IMR-90 (cell line): ENCODE results near the gene ATF6B. TPM values are rescaled to one million over a fixed set of nuclear protein-coding genes. Genes with fewer than 3 reads are reported as not detected.

Experiments
- ATAC-seq: fragments of 200-7000 bp; cut with Tn5 transposase; 2 replicates; pipeline ENCODE4 v1.9.1; 2020; ENCODE audit warnings: low read depth, mild to moderate bottlenecking, moderate library complexity
- BruUV-seq: library from RNA; stranded (reverse); fragments of 400-500 nt; replicated peaks from 2 replicates; lab custom pipeline; 2021; lab: Mats Ljungman, UMichigan
- CTCF ChIA-PET: fragments of 300-600 bp; formaldehyde crosslinking; extraction: SDS; loops from one replicate; lab custom pipeline; 2021; ENCODE audit warnings: antibody characterized with exemption; lab: Yijun Ruan, JAX
- POLR2A ChIA-PET: fragments of 300-600 bp; sonication (Branson Sonifier 250); formaldehyde crosslinking; loops from one replicate; lab custom pipeline; 2022; ENCODE audit warnings: antibody characterized with exemption; ENCODE audit not compliant: unreplicated experiment; lab: Charles Lee
- DNase-seq: peaks from one replicate; pipeline ENCODE4 v3.0.0; 2013
- H2AFZ ChIP-seq: replicated peaks from 2 replicates; pipeline ENCODE3; 2013; ENCODE audit warnings: low read length, mild to moderate bottlenecking; ENCODE audit not compliant: poor library complexity
- H2AK5ac ChIP-seq: 2 replicates; pipeline ENCODE4 v1.6.1; 2013; ENCODE audit warnings: low read depth, low read length, inconsistent platforms
- H2AK9ac ChIP-seq: replicated peaks from 2 replicates; pipeline ENCODE3; 2013; ENCODE audit warnings: mild to moderate bottlenecking, low read depth, low read length, moderate library complexity; ENCODE audit not compliant: poor library complexity
- H2BK120ac ChIP-seq: 2 replicates; pipeline ENCODE4 v1.6.1; 2013; ENCODE audit warnings: low read depth, low read length, inconsistent platforms
- H2BK15ac ChIP-seq: 3 replicates; pipeline ENCODE4 v1.6.1; 2013; ENCODE audit warnings: low read depth, low read length, inconsistent platforms
- H2BK20ac ChIP-seq: 2 replicates; pipeline ENCODE4 v1.6.1; 2013; ENCODE audit warnings: low read depth, mild to moderate bottlenecking, inconsistent platforms, low read length, moderate library complexity
- H2BK5ac ChIP-seq: 2 replicates; pipeline ENCODE4 v1.6.1; 2013; ENCODE audit warnings: mild to moderate bottlenecking, low read depth, low read length, inconsistent platforms; ENCODE audit not compliant: poor library complexity, severe bottlenecking
- H3K14ac ChIP-seq: replicated peaks from 2 replicates; pipeline ENCODE4 v1.6.1; 2013; ENCODE audit warnings: low read depth, low read length, inconsistent platforms
- H3K18ac ChIP-seq: 2 replicates; pipeline ENCODE4 v1.6.1; 2013; ENCODE audit warnings: low read depth, low read length, control low read depth
- H3K23ac ChIP-seq: 2 replicates; pipeline ENCODE4 v1.6.1; 2013; ENCODE audit warnings: low read depth, low read length, inconsistent platforms
- H3K27ac ChIP-seq: 2 replicates; pipeline ENCODE4 v1.5.1; 2013; ENCODE audit warnings: mild to moderate bottlenecking, control low read depth, low read length; ENCODE audit not compliant: insufficient read depth
- H3K27me3 ChIP-seq: 2 replicates; pipeline ENCODE4 v1.6.1; 2013; ENCODE audit warnings: low read length; ENCODE audit not compliant: control insufficient read depth, insufficient read depth
- H3K36me3 ChIP-seq: 2 replicates; pipeline ENCODE4 v1.6.1; 2013; ENCODE audit warnings: low read length, mixed read lengths; ENCODE audit not compliant: control insufficient read depth, insufficient read depth
- H3K4ac ChIP-seq: 2 replicates; pipeline ENCODE4 v1.6.1; 2013; ENCODE audit warnings: low read depth, low read length, inconsistent platforms
- H3K4me1 ChIP-seq: 2 replicates; pipeline ENCODE4 v1.6.1; 2013; ENCODE audit warnings: low read length, mixed read lengths; ENCODE audit not compliant: control insufficient read depth, insufficient read depth
- H3K4me2 ChIP-seq: 2 replicates; pipeline ENCODE4 v1.6.1; 2013; ENCODE audit warnings: low read depth, mild to moderate bottlenecking, control low read depth, low read length, moderate library complexity
- H3K4me3 ChIP-seq: 2 replicates; pipeline ENCODE4 v1.5.1; 2013; ENCODE audit warnings: low read depth, mild to moderate bottlenecking, control low read depth, low read length, moderate library complexity; ENCODE audit not compliant: insufficient read depth
- H3K56ac ChIP-seq: 2 replicates; pipeline ENCODE4 v1.6.1; 2013; ENCODE audit warnings: low read length, inconsistent platforms; ENCODE audit not compliant: insufficient read depth; ENCODE audit errors: extremely low read depth
- H3K79me1 ChIP-seq, 2 experiments: 2 replicates each; pipeline ENCODE4 v1.6.1; 2013; ENCODE audit warnings: low read length in 2 of 2, inconsistent platforms in 1 of 2, low read depth in 1 of 2
- H3K9ac ChIP-seq: 2 replicates; pipeline ENCODE4 v1.6.1; 2013; ENCODE audit warnings: low read depth, low read length, control low read depth
- H3K9me1 ChIP-seq: 2 replicates; pipeline ENCODE4 v1.6.1; 2013; ENCODE audit warnings: low read length, inconsistent platforms; ENCODE audit not compliant: insufficient read depth
- H3K9me3 ChIP-seq: 2 replicates; pipeline ENCODE4 v1.6.1; 2013; ENCODE audit warnings: low read length; ENCODE audit not compliant: control insufficient read depth, insufficient read depth
- H4K20me1 ChIP-seq: 2 replicates; pipeline ENCODE4 v1.6.1; 2013; ENCODE audit warnings: low read length, inconsistent platforms; ENCODE audit not compliant: insufficient read depth
- H4K5ac ChIP-seq: 2 replicates; pipeline ENCODE4 v1.6.1; 2013; ENCODE audit warnings: mild to moderate bottlenecking, low read depth, low read length, control low read depth
- H4K8ac ChIP-seq, 2 experiments: 2 replicates each; pipeline ENCODE4 v1.6.1; 2013; ENCODE audit warnings: low read depth in 2 of 2, low read length in 2 of 2, control low read depth in 1 of 2, inconsistent platforms in 1 of 2
- H4K91ac ChIP-seq: 2 replicates; pipeline ENCODE4 v1.6.1; 2013; ENCODE audit warnings: low read depth, low read length, inconsistent platforms; ENCODE audit not compliant: insufficient read depth
- BHLHE40 ChIP-seq: fragments of 150-350 bp; IDR thresholded peaks from 2 replicates; pipeline ENCODE4 v1.6.1; 2016; ENCODE audit warnings: mild to moderate bottlenecking, low read depth, low read length
- ELK1 ChIP-seq: fragments of 150-350 bp; IDR thresholded peaks from 2 replicates; pipeline ENCODE4 v1.6.1; 2016; ENCODE audit warnings: low read depth, mild to moderate bottlenecking, low read length, moderate library complexity, borderline replicate concordance
- FOS ChIP-seq: fragments of 150-350 bp; IDR thresholded peaks from 2 replicates; pipeline ENCODE4 v1.6.1; 2016; ENCODE audit warnings: low read depth, low read length
- MAZ ChIP-seq: IDR thresholded peaks from 2 replicates; pipeline ENCODE4 v1.6.1; 2012; ENCODE audit warnings: low read depth, mild to moderate bottlenecking, low read length, improper control_type of control experiment, moderate library complexity, borderline replicate concordance
- POLR2A ChIP-seq: IDR thresholded peaks from 2 replicates; pipeline ENCODE4 v1.6.1; 2012; ENCODE audit warnings: mild to moderate bottlenecking, low read depth, low read length
- RFX5 ChIP-seq: IDR thresholded peaks from 2 replicates; pipeline ENCODE4 v1.8.0; 2012; ENCODE audit warnings: low read depth, mild to moderate bottlenecking, low read length, moderate library complexity
- WGBS, 2 experiments: methylation state at CpG; one replicate each; pipeline versions ENCODE4 v1.1.5 to v1.1.7; 2013; ENCODE audit warnings: missing lambda C conversion rate in 2 of 2; ENCODE audit not compliant: insufficient read length in 1 of 2; ENCODE audit errors: extremely low coverage in 2 of 2; 5-methylcytosine and 5-hydroxymethylcytosine counted together
- dilution Hi-C: fragments of 300-500 bp; cut with HindIII; formaldehyde crosslinking; loops from one replicate; pipeline ENCODE4 v1.14.3; 2018; ENCODE audit warnings: low sequenced_read_pairs; ENCODE audit not compliant: unreplicated experiment
- in situ Hi-C: fragments of 300-500 bp; cut with MboI; formaldehyde crosslinking; loops from 3 replicates; pipeline ENCODE4 v1.14.3; 2019; ENCODE audit warnings: low sequenced_read_pairs, inconsistent platforms, mixed read lengths
- intact Hi-C: fragments of 100-400 bp; cut with micrococcal nuclease; formaldehyde crosslinking; loops from 2 replicates; pipeline ENCODE4 v1.10.0; 2022
- polyA plus RNA-seq, 3 experiments: library from polyadenylated mRNA; depleted of rRNA; stranded (reverse); fragments of >200 nt; gene quantifications; 2 replicates each; pipeline ENCODE4 v1.2.3, GENCODE V29; 2012; ENCODE audit warnings: low replicate concordance in 1 of 3
- total RNA-seq: library from RNA; depleted of rRNA; stranded (reverse); fragments of >200 nt; gene quantifications from 2 replicates; pipeline ENCODE4 v1.2.3, GENCODE V29; 2012

The ATF6B gene
- total and polyA plus RNA-seq, 2 of the 4 experiments (the other 2 are of a cell fraction), result 7.9 to 69.6 TPM

GRCh38 chr6:32109114-32109764, 18.8 kb downstream of the ATF6B start, which contains the start of gene TNXB (continued):
- TF ChIP-seq BHLHE40 (no peak), FOS (no peak)

GRCh38 chr6:32108727-32109113, 19.3 kb downstream of the ATF6B start:
- peak; percentile 17 for ATAC-seq
- POLR2A ChIA-PET, result no interaction called here

More at GRCh38 chr6:32108727-32109113, 19.3 kb downstream of the ATF6B start:
- H2BK20ac ChIP-seq, result no peak overlapping the region
- dilution Hi-C loops (no loop called here), in situ Hi-C loops (no loop called here), intact Hi-C loops (no loop called here)
- peak overlapping the region; percentile 34; the same call in 1 of the 2 replicates for H3K23ac ChIP-seq
- H3K9me3 ChIP-seq, result no peaks in the 10 kb centered on the region
- H2BK120ac ChIP-seq, result peak overlapping the region; percentile 38; the same call in 1 of the 2 replicates
- H3K4me1 ChIP-seq, result peaks cover 31% of the 10 kb centered on the region
- H3K9ac ChIP-seq, result no peak overlapping the region
- H2AFZ ChIP-seq, result no peak overlapping the region
- H3K18ac ChIP-seq, result peak overlapping the region; percentile 28; the same call in 1 of the 2 replicates
- H3K9me1 ChIP-seq, result peaks cover 10% of the 10 kb centered on the region
- CTCF ChIA-PET, result interaction anchor here (1.5 kb wide), 1 partner anchor 8 kb away, joined by 6 read pairs; no protein-coding TSS in a partner anchor
- no peak overlapping the region for H3K4me3 ChIP-seq
- no peak overlapping the region for H2BK5ac ChIP-seq
- no peak overlapping the region for H3K56ac ChIP-seq
- H3K27me3 ChIP-seq, result peaks cover 27% of the 10 kb centered on the region
- H3K4me2 ChIP-seq, result peak overlapping the region; percentile 25; the same call in 1 of the 2 replicates
- 44% methylated on average over 4 of the region's 6 CpGs; no CpG with 5 or more reads in 1 of the 2 experiments for WGBS, 2 experiments
- peaks cover 0 to 7% of the 10 kb centered on the region in 2 experiments; a peak in 1 of 4 replicates for H3K79me1 ChIP-seq
- BruUV-seq, result no TSS peak
- peaks cover 2% of the 10 kb centered on the region; the same call in 1 of the 2 replicates for H4K20me1 ChIP-seq
- no peak overlapping the region for H4K91ac ChIP-seq
- peak overlapping the region; percentile 40; the same call in 1 of the 2 replicates for H2AK5ac ChIP-seq
- H3K36me3 ChIP-seq, result peaks cover 3% of the 10 kb centered on the region; the same call in 1 of the 2 replicates
- peak overlapping the region; percentile 83; the same call in 1 of the 2 replicates for H3K27ac ChIP-seq
- no peak overlapping the region for H3K14ac ChIP-seq
- TF ChIP-seq FOS (no peak), POLR2A (no peak), RFX5 (no peak), ELK1 (no peak), MAZ (no peak)
- peak overlapping the region; percentile 56 for H2AK9ac ChIP-seq
- no peak overlapping the region for H2BK15ac ChIP-seq
- DNase-seq, result no peak
- H4K5ac ChIP-seq, result no peak overlapping the region; the same call in 1 of the 2 replicates
- H4K8ac ChIP-seq, result no peak overlapping the region
- no peak overlapping the region; the same call in 1 of the 2 replicates for H3K4ac ChIP-seq
